Left ventricle myocardium inferior (tissue), 1 donor: ENCODE data around the gene CHIA. TPM values are rescaled to one million over a fixed set of nuclear protein-coding genes. Genes with fewer than 3 reads are reported as not detected.
"Not testable (repeated sequence)": the region's sequence is repeated elsewhere in the genome, so short reads cannot be mapped to it uniquely, and the experiment has no call there.

ENCODE experiments used
- DNase-seq: peaks from one replicate; pipeline ENCODE4 v3.0.0-alpha.2; 2020
- H3K27ac ChIP-seq: fragments of 200-600 bp; replicated peaks from 2 replicates; pipeline ENCODE4 v1.8.0; 2021
- H3K27me3 ChIP-seq: fragments of 200-600 bp; 2 replicates; pipeline ENCODE4 v1.8.0; 2021; ENCODE audit warnings: low read depth
- H3K36me3 ChIP-seq: fragments of 200-600 bp; 2 replicates; pipeline ENCODE4 v1.8.0; 2021
- H3K4me1 ChIP-seq: fragments of 200-600 bp; 2 replicates; pipeline ENCODE4 v1.8.0; 2021
- H3K4me3 ChIP-seq: fragments of 200-600 bp; 2 replicates; pipeline ENCODE4 v1.8.0; 2021; ENCODE audit warnings: mild to moderate bottlenecking, moderate library complexity
- H3K9me3 ChIP-seq: fragments of 200-600 bp; replicated peaks from 2 replicates; pipeline ENCODE4 v1.8.0; 2021
- intact Hi-C: fragments of 100-400 bp; cut with micrococcal nuclease; formaldehyde crosslinking; loops from one replicate; pipeline ENCODE4 v1.11.0; 2022
- total RNA-seq: library from RNA; stranded (reverse); fragmentation: NEBNext Ultra II Directional; extraction: Animal tissue kit (Norgen Biotek cat#: 25700); gene quantifications from one replicate; pipeline ENCODE4 v1.2.1, GENCODE V29; 2021
- TF ChIP-seq, protein P1 (sequence below): fragments of 200-600 bp; IDR thresholded peaks from 2 replicates; pipeline ENCODE4 v1.8.0; 2021; ENCODE audit warnings: antibody characterized with exemption, mild to moderate bottlenecking, borderline replicate concordance
- donor health status: DM: no; HTN: yes; CAD: no; lungs with severe emphysema.

CHIA gene
- total RNA-seq, 1 donor from 2014 or later, result not detected

DNA sequence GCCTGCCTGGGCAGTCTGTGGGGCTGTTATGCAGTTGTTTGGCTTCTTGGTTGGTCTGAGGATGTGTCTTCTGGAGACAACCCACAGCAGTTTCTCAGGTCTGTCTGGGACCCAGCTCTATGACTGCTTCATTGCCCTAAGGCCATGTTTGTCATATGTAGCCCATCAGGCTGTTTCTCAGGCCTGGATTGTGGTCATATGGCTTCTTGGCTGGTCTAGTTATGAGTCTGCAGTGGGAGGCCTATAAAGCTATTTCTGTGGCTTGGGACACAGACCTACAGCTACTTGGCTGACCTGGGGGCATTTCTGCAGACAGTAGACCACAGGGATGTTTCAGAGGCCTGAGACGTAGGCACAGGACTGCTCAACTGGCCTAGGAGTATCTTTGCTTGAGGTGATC, 41.5 kb downstream of the CHIA start:
- no peak for DNase-seq
- TF ChIP-seq, protein P1, sequence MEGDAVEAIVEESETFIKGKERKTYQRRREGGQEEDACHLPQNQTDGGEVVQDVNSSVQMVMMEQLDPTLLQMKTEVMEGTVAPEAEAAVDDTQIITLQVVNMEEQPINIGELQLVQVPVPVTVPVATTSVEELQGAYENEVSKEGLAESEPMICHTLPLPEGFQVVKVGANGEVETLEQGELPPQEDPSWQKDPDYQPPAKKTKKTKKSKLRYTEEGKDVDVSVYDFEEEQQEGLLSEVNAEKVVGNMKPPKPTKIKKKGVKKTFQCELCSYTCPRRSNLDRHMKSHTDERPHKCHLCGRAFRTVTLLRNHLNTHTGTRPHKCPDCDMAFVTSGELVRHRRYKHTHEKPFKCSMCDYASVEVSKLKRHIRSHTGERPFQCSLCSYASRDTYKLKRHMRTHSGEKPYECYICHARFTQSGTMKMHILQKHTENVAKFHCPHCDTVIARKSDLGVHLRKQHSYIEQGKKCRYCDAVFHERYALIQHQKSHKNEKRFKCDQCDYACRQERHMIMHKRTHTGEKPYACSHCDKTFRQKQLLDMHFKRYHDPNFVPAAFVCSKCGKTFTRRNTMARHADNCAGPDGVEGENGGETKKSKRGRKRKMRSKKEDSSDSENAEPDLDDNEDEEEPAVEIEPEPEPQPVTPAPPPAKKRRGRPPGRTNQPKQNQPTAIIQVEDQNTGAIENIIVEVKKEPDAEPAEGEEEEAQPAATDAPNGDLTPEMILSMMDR, result no peak
- Histone ChIP-seq H3K27ac (no peak overlapping the region), H3K27me3 (no peaks in the 10 kb centered on the region), H3K4me3 (no peak overlapping the region), H3K4me1 (no peaks in the 10 kb centered on the region), H3K9me3 (peaks cover 52% of the 10 kb centered on the region), H3K36me3 (no peaks in the 10 kb centered on the region)
- intact Hi-C loops, result no loop called here

- intact Hi-C loops, result no loop called here
Observed at GRCh38 chr1:111334169-111334568, 43.5 kb downstream of the CHIA start.

DNA sequence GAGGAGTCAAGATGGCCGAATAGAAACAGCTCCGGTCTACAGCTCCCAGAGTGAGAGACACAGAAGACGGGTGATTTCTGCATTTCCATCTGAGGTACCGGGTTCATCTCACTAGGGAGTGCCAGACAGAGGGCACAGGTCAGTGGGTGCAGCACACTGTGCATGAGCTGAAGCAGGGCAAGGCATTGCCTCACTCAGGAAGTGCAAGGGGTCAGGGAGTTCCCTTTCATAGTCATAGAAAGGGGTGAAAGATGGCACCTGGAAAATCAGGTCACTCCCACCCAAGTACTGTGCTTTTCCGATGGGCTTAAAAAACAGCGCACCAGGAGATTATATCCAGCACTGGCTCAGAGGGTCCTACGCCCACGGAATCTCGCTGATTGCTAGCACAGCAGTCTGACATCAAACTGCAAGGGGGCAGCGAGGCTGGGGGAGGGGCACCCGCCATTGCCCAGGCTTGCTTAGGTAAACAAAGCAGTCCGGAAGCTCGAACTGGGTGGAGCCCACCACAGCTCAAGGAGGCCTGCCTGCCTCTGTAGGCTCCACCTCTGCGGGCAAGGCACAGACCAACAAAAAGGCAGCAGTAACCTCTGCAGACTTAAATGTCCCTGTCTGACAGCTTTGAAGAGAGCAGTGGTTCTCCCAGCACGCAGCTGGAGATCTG, 44.7 kb downstream of the CHIA start:
- peaks cover 30% of the 10 kb centered on the region for H3K9me3 ChIP-seq
- DNase-seq, H3K4me1 ChIP-seq, H3K36me3 ChIP-seq, intact Hi-C loops, H3K27me3 ChIP-seq, H3K27ac ChIP-seq, H3K4me3 ChIP-seq: not testable (repeated sequence)

More at GRCh38 chr1:111334169-111334568, 43.5 kb downstream of the CHIA start:
- Histone ChIP-seq H3K36me3 (no peaks in the 10 kb centered on the region), H3K4me3 (no peak overlapping the region), H3K27ac (no peak overlapping the region), H3K27me3 (no peaks in the 10 kb centered on the region), H3K4me1 (no peaks in the 10 kb centered on the region), H3K9me3 (peaks cover 38% of the 10 kb centered on the region)
- DNase-seq, result peak; percentile 19
- TF ChIP-seq, protein P1, result peak; percentile 64

DNA sequence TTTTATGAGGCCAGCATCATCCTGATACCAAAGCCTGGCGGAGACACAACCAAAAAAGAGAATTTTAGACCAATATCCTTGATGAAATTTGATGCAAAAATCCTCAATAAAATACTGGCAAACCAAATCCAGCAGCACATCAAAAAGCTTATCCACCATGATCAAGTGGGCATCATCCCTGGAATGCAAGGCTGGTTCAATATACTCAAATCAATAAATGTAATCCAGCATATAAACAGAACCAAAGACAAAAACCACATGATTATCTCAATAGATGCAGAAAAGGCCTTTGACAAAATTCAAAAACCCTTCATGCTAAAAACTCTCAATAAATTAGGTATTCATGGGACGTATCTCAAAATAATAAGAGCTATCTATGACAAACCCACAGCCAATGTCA, 48.2 kb downstream of the CHIA start:
- H3K36me3 ChIP-seq, H3K27ac ChIP-seq, DNase-seq, H3K4me3 ChIP-seq, H3K27me3 ChIP-seq, H3K4me1 ChIP-seq, intact Hi-C loops: not testable (repeated sequence)
- H3K9me3 ChIP-seq, result peaks cover 11% of the 10 kb centered on the region

- DNase-seq, result peak; percentile 77
- Histone ChIP-seq H3K36me3 (no peaks in the 10 kb centered on the region), H3K4me1 (peaks cover 14% of the 10 kb centered on the region), H3K4me3 (peak overlapping the region; percentile 66), H3K27ac (peak overlapping the region; percentile 75), H3K27me3 (no peaks in the 10 kb centered on the region), H3K9me3 (no peaks in the 10 kb centered on the region)
- TF ChIP-seq, protein P1, result no peak
- intact Hi-C loops, result no loop called here
Observed at GRCh38 chr1:111346089-111346885, 55.6 kb downstream of the CHIA start.

GRCh38 chr1:111347026-111347425, 56.4 kb downstream of the CHIA start:
- TF ChIP-seq, protein P1, result no peak
- intact Hi-C loops, result no loop called here
- H3K9me3 ChIP-seq, result no peaks in the 10 kb centered on the region
- H3K4me1 ChIP-seq, result peaks cover 14% of the 10 kb centered on the region
- no peaks in the 10 kb centered on the region for H3K27me3 ChIP-seq
- peak overlapping the region; percentile 75 for H3K27ac ChIP-seq
- no peak for DNase-seq
- peak overlapping the region; percentile 66 for H3K4me3 ChIP-seq
- H3K36me3 ChIP-seq, result no peaks in the 10 kb centered on the region
